SU-DHL-6 (cell line): ENCODE results near the gene TM9SF1.

Source experiments
- EZH2phosphoT487 ChIP-seq: fragments of 200-600 bp; sonication (generic), shearing (Covaris generic); conservative IDR thresholded peaks from 2 replicates; pipeline ENCODE4 v1.6.1; 2018; ENCODE audit warnings: mild to moderate bottlenecking, antibody characterized with exemption, low read length, moderate library complexity, mixed read lengths
- TF ChIP-seq, protein P1 (sequence below): fragments of 200-600 bp; sonication (generic); IDR thresholded peaks from one replicate; pipeline ENCODE4 v1.5.1; 2017; ENCODE audit warnings: antibody characterized with exemption, mild to moderate bottlenecking, low read length, moderate library complexity; ENCODE audit not compliant: insufficient read depth, poor library complexity, severe bottlenecking

DNA sequence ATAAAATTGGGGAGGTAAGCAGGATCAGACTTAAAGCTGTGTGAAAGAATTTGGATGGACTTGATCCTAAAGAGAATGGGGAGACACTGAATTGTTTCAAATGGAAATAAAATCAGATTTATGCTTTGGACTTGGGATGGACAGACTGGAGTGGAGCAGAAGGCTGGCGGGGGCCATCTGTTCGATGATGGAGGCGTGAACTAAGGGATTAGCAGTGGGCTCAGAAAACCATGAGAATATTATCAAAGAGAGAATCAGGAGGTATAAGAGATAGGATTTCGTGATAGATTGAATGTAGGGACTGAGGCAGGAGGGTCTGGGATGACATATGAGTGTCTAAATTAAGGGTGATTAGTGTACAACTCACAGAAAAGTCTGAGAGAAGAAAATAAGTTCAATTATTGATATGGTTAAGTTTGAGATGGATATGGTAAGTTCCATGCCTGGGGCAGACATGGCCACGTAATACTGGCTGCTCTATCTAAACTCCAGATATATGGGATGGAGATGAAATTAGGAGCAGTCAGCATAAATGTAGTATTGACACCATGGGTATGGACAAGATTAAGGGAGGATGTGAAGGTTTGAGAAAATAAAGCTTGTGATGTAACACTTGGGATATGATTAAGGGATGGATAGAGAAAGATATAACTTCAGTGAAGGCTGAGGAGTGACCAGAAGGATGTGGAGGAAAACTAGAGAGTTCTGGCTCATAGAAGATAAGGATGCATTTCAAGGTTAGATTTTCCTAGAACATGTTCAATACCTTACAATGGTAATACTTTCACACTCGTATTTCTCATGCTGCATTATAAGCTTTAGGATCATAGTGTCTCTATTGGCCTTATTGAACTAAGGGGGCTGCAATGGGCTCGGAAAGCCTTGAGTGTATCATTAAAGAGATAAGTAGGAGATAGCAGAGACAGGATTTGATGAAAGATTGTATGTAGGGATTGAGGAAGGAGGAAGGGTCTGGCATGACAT, 9.2 kb upstream of the TM9SF1 start:
- TF ChIP-seq, protein P1, sequence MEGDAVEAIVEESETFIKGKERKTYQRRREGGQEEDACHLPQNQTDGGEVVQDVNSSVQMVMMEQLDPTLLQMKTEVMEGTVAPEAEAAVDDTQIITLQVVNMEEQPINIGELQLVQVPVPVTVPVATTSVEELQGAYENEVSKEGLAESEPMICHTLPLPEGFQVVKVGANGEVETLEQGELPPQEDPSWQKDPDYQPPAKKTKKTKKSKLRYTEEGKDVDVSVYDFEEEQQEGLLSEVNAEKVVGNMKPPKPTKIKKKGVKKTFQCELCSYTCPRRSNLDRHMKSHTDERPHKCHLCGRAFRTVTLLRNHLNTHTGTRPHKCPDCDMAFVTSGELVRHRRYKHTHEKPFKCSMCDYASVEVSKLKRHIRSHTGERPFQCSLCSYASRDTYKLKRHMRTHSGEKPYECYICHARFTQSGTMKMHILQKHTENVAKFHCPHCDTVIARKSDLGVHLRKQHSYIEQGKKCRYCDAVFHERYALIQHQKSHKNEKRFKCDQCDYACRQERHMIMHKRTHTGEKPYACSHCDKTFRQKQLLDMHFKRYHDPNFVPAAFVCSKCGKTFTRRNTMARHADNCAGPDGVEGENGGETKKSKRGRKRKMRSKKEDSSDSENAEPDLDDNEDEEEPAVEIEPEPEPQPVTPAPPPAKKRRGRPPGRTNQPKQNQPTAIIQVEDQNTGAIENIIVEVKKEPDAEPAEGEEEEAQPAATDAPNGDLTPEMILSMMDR: no peak
- TF ChIP-seq EZH2phosphoT487: no peak
